Measurements from ENCODE around the gene SGMS1. TPM values are rescaled to one million over a fixed set of nuclear protein-coding genes. Genes with fewer than 3 reads are reported as not detected.
A peak's percentile ranks its signal among the peaks of the same experiment; 100 is the strongest.
"Not testable (repeated sequence)": the region's sequence is repeated elsewhere in the genome, so short reads cannot be mapped to it uniquely, and the experiment has no call there.

Gene SGMS1
- total RNA-seq, 6 experiments from 2014 or later, result 13.6 to 49.8 (median 20.0) TPM

DNA sequence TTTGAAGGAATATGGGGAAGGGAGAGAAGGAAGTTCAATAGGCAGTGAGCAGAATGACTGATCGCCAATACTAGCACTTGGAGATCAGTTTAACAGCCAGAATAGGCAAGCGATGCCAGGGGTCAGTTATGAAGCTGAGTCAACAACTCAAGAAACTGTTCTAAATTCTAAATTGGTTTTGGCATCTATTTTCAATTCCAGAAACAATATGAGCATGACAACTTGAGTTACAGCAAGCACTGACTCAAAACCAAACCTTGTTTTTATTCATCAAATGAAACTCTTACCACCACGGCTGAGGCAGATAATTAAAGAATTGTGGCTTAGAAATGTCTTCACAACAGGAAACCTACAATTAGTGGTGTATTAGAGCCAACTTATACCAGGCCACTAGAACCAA, 192.0 kb downstream of the SGMS1 start:
- intact Hi-C loops (cut with DNase I), result no loop called here
- no peaks in the 10 kb centered on the region for H3K36me3 ChIP-seq
- H3K4me1 ChIP-seq, result peaks cover 0 to 11% (median 6%) of the 10 kb centered on the region in 4 donors
- no peaks in the 10 kb centered on the region for H3K27me3 ChIP-seq
- 40% methylated on average over 3 of the region's 3 CpGs for WGBS (ENCODE audit: insufficient coverage, low coverage, low lambda C conversion rate, missing lambda C conversion rate)
- no peak for TF ChIP-seq POLR2A (IDR thresholded peaks at IDR 0.05)
- TF ChIP-seq, protein P1, sequence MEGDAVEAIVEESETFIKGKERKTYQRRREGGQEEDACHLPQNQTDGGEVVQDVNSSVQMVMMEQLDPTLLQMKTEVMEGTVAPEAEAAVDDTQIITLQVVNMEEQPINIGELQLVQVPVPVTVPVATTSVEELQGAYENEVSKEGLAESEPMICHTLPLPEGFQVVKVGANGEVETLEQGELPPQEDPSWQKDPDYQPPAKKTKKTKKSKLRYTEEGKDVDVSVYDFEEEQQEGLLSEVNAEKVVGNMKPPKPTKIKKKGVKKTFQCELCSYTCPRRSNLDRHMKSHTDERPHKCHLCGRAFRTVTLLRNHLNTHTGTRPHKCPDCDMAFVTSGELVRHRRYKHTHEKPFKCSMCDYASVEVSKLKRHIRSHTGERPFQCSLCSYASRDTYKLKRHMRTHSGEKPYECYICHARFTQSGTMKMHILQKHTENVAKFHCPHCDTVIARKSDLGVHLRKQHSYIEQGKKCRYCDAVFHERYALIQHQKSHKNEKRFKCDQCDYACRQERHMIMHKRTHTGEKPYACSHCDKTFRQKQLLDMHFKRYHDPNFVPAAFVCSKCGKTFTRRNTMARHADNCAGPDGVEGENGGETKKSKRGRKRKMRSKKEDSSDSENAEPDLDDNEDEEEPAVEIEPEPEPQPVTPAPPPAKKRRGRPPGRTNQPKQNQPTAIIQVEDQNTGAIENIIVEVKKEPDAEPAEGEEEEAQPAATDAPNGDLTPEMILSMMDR (IDR thresholded peaks at IDR 0.05), result no peak
- no peak for DNase-seq
- peak overlapping the region in 2 of 3 donors; percentile 1 to 45 for H3K27ac ChIP-seq
- ATAC-seq, result peak in 2 of 4 donors; percentile 13 to 22
- H3K9me3 ChIP-seq, result peaks cover 0 to 2% (median 0%) of the 10 kb centered on the region in 4 donors
- no peak overlapping the region for H3K4me3 ChIP-seq

DNA sequence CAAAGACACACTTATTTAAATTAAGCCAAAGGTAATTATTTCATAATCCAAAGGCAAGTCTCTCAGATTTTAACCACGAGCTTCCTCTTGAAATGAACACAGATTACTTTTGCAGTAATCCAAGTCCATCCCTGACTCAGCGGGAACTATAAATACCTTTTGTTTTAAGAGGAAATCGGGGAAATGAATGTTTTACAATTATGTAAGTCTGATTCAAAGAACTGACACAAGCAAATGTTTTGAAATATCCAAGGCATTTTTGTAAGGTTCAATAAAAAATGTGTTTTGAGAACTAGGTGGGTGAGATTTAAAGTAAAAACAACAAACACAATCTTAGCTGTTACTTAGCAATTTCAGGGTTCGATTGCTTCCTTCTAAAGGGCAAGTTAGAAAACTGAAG, 192.6 kb downstream of the SGMS1 start:
- peak overlapping the region in 2 of 3 donors; percentile 1 to 45 for H3K27ac ChIP-seq
- no peaks in the 10 kb centered on the region for H3K27me3 ChIP-seq
- TF ChIP-seq, protein P1 (IDR thresholded peaks at IDR 0.05), result no peak
- no peak for TF ChIP-seq POLR2A (IDR thresholded peaks at IDR 0.05)
- ATAC-seq (peak; percentile 36 to 85 (median 56)), DNase-seq (no peak)
- intact Hi-C loops (cut with DNase I), result no loop called here
- H3K9me3 ChIP-seq, result peaks cover 0 to 2% (median 0%) of the 10 kb centered on the region in 4 donors
- no peaks in the 10 kb centered on the region for H3K36me3 ChIP-seq
- 14% methylated on average over 4 of the region's 4 CpGs for WGBS (ENCODE audit: insufficient coverage, low coverage, low lambda C conversion rate, missing lambda C conversion rate)
- H3K4me1 ChIP-seq, result peaks cover 0 to 11% (median 6%) of the 10 kb centered on the region in 4 donors
- no peak overlapping the region for H3K4me3 ChIP-seq

DNA sequence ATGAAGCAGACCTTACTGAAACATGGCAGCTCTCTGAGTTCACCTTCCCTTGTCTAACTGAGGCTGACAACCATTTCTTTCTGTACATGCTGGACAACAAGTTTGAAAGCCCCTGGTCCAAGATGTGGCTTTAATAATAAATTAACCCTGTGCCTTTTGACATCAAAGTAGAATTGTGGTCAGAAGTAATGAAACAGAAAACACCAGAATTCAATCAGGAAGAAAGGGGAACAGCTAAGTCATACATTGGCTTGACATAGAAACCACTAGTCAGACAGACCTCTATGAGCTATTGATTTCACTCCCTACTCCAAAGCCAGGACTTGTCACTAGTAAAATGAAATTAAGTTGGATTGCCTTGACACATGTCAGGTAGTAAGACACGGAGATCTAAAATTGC, 197.3 kb downstream of the SGMS1 start:
- Histone ChIP-seq H3K27me3 (no peaks in the 10 kb centered on the region), H3K4me1 (peaks cover 0 to 17% (median 5%) of the 10 kb centered on the region in 4 donors), H3K27ac (no peak overlapping the region), H3K9me3 (peaks cover 0 to 2% (median 0%) of the 10 kb centered on the region in 4 donors), H3K36me3 (no peaks in the 10 kb centered on the region), H3K4me3 (no peak overlapping the region)
- TF ChIP-seq, protein P1 (IDR thresholded peaks at IDR 0.05), result no peak
- no peak for TF ChIP-seq POLR2A (IDR thresholded peaks at IDR 0.05)
- intact Hi-C loops (cut with DNase I), result no loop called here
- DNase-seq (no peak), ATAC-seq (no peak)
- WGBS (ENCODE audit: insufficient coverage, low coverage, low lambda C conversion rate, missing lambda C conversion rate), result 100% methylated on average over 1 of the region's 1 CpG

DNA sequence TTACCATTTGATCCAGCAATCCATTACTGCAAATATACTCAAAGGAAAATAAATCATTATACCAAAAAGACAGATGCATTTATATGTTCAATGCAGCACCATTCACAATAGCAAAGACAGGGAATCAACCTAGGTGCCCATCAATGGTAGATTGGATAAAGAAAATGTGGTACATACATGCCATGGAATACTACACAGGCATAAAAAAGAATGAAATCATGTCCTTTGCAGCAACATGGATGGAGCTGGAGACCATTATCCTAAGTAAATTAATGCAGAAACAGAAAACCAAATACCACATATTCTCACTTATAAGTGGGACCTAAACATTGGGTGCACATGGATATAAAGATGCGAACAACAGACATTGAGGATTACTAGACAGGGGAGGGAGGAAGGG, 198.5 kb downstream of the SGMS1 start:
- WGBS (ENCODE audit: insufficient coverage, low coverage, low lambda C conversion rate, missing lambda C conversion rate), result no CpG with 5 or more reads among the region's 1 CpG
- not testable (repeated sequence) for ATAC-seq

DNA sequence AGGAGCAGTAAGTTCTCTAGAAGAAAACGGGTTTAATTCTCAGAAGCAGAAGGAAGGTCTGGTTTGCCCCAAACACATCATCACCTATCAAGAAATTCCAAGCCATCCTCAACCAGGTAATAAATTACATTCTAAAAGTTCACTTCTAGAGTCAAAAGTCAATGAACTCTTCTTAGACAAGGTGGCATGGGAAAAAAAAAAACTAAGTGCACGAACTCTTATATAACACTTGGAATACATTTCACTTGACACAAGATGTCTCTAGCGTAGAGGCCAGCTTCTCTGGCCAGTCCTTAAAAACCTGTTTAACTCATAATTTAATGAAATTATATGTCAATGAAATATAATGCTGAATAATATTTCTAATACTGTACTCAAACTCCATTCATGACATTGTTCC, 200.3 kb downstream of the SGMS1 start:
- Histone ChIP-seq H3K4me3 (no peak overlapping the region), H3K9me3 (no peaks in the 10 kb centered on the region), H3K27me3 (no peaks in the 10 kb centered on the region), H3K4me1 (peaks cover 0 to 15% (median 2%) of the 10 kb centered on the region in 4 donors), H3K27ac (no peak overlapping the region), H3K36me3 (no peaks in the 10 kb centered on the region)
- no peak for TF ChIP-seq POLR2A (IDR thresholded peaks at IDR 0.05)
- no peak for DNase-seq
- WGBS (ENCODE audit: insufficient coverage, low coverage, low lambda C conversion rate, missing lambda C conversion rate), result 54% methylated on average over 3 of the region's 3 CpGs
- intact Hi-C loops (cut with DNase I), result no loop called here
- peak in 1 of 4 donors; percentile 61 for ATAC-seq

More for the DNA sequence above, 198.5 kb downstream of the SGMS1 start:
- H3K9me3 ChIP-seq; H3K4me1 ChIP-seq; H3K27ac ChIP-seq; DNase-seq; H3K27me3 ChIP-seq; H3K36me3 ChIP-seq; intact Hi-C loops (cut with DNase I); H3K4me3 ChIP-seq: not testable (repeated sequence)
